ENCODE measurements around the gene DNAJC5.

DNAJC5 gene

GRCh38 chr20:63944078-63944941 lies 49.4 kb downstream of the DNAJC5 start:
- Mint-ChIP-seq H3K4me3 (no peak overlapping the region), H3K27me3 (no peaks in the 10 kb centered on the region), H3K9me3 (ENCODE audit: low read depth) (no peaks in the 10 kb centered on the region), H3K36me3 (no peaks in the 10 kb centered on the region), H3K4me1 (ENCODE audit: low read depth) (peaks cover 34% of the 10 kb centered on the region), H3K27ac (no peak overlapping the region)

- Mint-ChIP-seq H3K27ac (no peak overlapping the region), H3K27me3 (no peaks in the 10 kb centered on the region), H3K36me3 (no peaks in the 10 kb centered on the region), H3K9me3 (ENCODE audit: low read depth) (no peaks in the 10 kb centered on the region), H3K4me3 (no peak overlapping the region), H3K4me1 (ENCODE audit: low read depth) (peaks cover 40% of the 10 kb centered on the region)
Observed at GRCh38 chr20:63945031-63945658, 50.2 kb downstream of the DNAJC5 start.

- H3K27ac Mint-ChIP-seq: no peak overlapping the region
Observed at GRCh38 chr20:63945921-63946920, 51.3 kb downstream of the DNAJC5 start.

GRCh38 chr20:63946986-63947637 lies 52.2 kb downstream of the DNAJC5 start:
- H3K27me3 Mint-ChIP-seq: no peaks in the 10 kb centered on the region
- H3K36me3 Mint-ChIP-seq: no peaks in the 10 kb centered on the region
- H3K4me1 Mint-ChIP-seq (ENCODE audit: low read depth): peaks cover 36% of the 10 kb centered on the region
- H3K4me3 Mint-ChIP-seq: peak overlapping the region; percentile 89
- peak overlapping the region; percentile 79 for H3K27ac Mint-ChIP-seq
- H3K9me3 Mint-ChIP-seq (ENCODE audit: low read depth): no peaks in the 10 kb centered on the region

More at GRCh38 chr20:63945921-63946920, 51.3 kb downstream of the DNAJC5 start:
- H3K9me3 Mint-ChIP-seq (ENCODE audit: low read depth): no peaks in the 10 kb centered on the region
- H3K4me3 Mint-ChIP-seq: no peak overlapping the region
- H3K4me1 Mint-ChIP-seq (ENCODE audit: low read depth): peaks cover 38% of the 10 kb centered on the region
- H3K27me3 Mint-ChIP-seq: no peaks in the 10 kb centered on the region
- H3K36me3 Mint-ChIP-seq: no peaks in the 10 kb centered on the region

GRCh38 chr20:63947638-63948456 lies 52.9 kb downstream of the DNAJC5 start:
- Mint-ChIP-seq H3K36me3 (no peaks in the 10 kb centered on the region), H3K9me3 (ENCODE audit: low read depth) (no peaks in the 10 kb centered on the region), H3K4me1 (ENCODE audit: low read depth) (peaks cover 37% of the 10 kb centered on the region)

DNA sequence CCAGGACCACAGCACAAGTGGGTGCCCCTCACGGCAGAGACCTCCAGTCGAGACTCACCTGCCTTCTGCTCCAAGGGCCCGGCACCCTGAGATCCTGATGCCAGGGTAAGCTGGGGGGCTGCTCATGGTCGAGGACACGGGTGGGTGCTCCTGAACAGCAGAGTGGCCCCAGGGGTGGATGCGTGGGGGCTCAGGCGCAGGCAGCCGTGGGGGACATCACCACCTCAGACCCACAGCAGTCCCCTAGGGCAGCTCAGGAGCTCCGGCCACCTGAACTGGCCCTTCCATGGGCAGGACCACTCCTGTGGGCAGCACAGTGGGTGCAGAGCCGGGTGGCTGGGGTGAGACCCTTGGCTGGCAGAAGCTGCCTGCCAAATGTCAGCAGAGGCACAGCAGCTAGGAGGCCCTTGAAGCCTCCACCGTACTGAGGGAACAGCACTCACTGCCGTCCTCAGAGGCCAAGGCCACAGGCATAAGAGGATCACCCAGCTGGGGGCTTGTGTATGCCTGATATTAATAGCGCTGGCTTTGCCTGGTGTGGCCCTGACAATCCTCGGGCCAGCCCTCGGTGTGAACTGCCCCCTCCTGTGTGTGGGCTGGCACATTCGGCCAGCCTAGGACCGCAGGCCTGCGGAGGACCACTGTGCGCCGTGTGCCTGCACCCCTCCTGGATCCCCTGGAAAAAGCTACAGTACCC lies 55.9 kb downstream of the DNAJC5 start:
- Mint-ChIP-seq H3K4me3 (no peak overlapping the region), H3K36me3 (no peaks in the 10 kb centered on the region), H3K9me3 (ENCODE audit: low read depth) (no peaks in the 10 kb centered on the region), H3K27me3 (no peaks in the 10 kb centered on the region), H3K4me1 (ENCODE audit: low read depth) (peaks cover 54% of the 10 kb centered on the region), H3K27ac (no peak overlapping the region)

More at GRCh38 chr20:63947638-63948456, 52.9 kb downstream of the DNAJC5 start:
- Mint-ChIP-seq H3K27me3 (no peaks in the 10 kb centered on the region), H3K4me3 (peak overlapping the region; percentile 89), H3K27ac (peak overlapping the region; percentile 87)

GRCh38 chr20:63951398-63952209 lies 56.7 kb downstream of the DNAJC5 start:
- Mint-ChIP-seq H3K36me3 (no peaks in the 10 kb centered on the region), H3K4me3 (no peak overlapping the region), H3K27me3 (no peaks in the 10 kb centered on the region), H3K4me1 (ENCODE audit: low read depth) (peaks cover 55% of the 10 kb centered on the region), H3K9me3 (ENCODE audit: low read depth) (no peaks in the 10 kb centered on the region), H3K27ac (no peak overlapping the region)

GRCh38 chr20:63952210-63952535 lies 57.2 kb downstream of the DNAJC5 start:
- no peaks in the 10 kb centered on the region for H3K27me3 Mint-ChIP-seq

DNA sequence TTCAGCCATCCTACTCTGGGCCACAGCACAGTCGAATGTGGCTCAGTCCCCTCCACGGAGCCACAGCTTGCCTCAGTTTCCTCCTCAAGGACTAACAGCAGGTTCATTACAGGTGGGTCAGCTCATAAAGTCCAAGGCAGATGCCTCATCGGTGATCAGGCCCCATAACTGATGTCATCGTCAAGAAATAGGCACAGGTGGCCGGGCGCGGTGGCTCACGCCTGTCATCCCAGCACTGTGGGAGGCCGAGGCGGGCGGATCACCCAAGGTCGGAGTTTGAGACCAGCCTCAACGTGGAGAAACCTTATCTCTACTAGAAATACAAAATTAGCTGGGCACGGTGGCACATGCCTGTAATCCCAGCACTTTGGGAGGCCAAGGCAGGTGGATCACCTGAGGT lies 57.8 kb downstream of the DNAJC5 start:
- Mint-ChIP-seq H3K27me3 (no peaks in the 10 kb centered on the region), H3K9me3 (ENCODE audit: low read depth) (no peaks in the 10 kb centered on the region), H3K4me3 (peak overlapping the region; percentile 42), H3K36me3 (no peaks in the 10 kb centered on the region), H3K27ac (no peak overlapping the region), H3K4me1 (ENCODE audit: low read depth) (peaks cover 49% of the 10 kb centered on the region)

More at GRCh38 chr20:63952210-63952535, 57.2 kb downstream of the DNAJC5 start:
- Mint-ChIP-seq H3K4me1 (ENCODE audit: low read depth) (peaks cover 53% of the 10 kb centered on the region), H3K27ac (no peak overlapping the region), H3K9me3 (ENCODE audit: low read depth) (no peaks in the 10 kb centered on the region), H3K36me3 (no peaks in the 10 kb centered on the region), H3K4me3 (no peak overlapping the region)

GRCh38 chr20:63953764-63954429 lies 59.0 kb downstream of the DNAJC5 start:
- Mint-ChIP-seq H3K27ac (peak overlapping the region; percentile 58), H3K4me3 (peak overlapping the region; percentile 84)

DNA sequence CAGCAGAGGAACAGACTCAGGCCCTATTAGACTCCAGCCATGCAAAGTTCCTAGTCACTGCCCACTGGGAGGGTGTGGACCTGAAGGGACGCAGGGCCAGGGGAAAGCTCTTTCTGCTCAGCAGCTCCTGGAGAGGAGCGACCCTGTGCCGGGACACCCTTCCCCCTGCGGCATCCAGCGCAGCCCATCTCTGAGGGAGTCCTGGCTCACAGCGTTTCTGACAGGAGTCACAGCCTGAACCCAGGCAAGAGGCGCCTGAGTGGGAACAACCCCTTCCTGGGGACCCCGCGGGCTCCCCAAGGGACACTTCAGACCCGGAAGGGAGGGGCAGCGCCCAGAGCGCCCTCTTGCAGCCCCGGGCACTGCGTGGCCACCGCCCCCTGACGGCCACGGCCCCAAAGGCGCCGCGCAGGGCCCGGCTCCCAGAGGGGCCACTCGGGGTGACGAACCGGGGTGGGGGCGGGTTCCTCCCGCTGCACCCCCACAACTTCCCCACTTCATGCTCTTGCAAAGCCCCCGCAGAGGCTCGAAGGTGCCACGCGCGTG lies 60.4 kb downstream of the DNAJC5 start:
- no peaks in the 10 kb centered on the region for H3K36me3 Mint-ChIP-seq
- no peaks in the 10 kb centered on the region for H3K27me3 Mint-ChIP-seq
- H3K4me3 Mint-ChIP-seq: peak overlapping the region; percentile 84

More at GRCh38 chr20:63953764-63954429, 59.0 kb downstream of the DNAJC5 start:
- no peaks in the 10 kb centered on the region for H3K9me3 Mint-ChIP-seq (ENCODE audit: low read depth)
- no peaks in the 10 kb centered on the region for H3K36me3 Mint-ChIP-seq
- H3K4me1 Mint-ChIP-seq (ENCODE audit: low read depth): peaks cover 46% of the 10 kb centered on the region
- no peaks in the 10 kb centered on the region for H3K27me3 Mint-ChIP-seq

More for the DNA sequence above, 60.4 kb downstream of the DNAJC5 start:
- no peaks in the 10 kb centered on the region for H3K9me3 Mint-ChIP-seq (ENCODE audit: low read depth)
- H3K27ac Mint-ChIP-seq: no peak overlapping the region
- H3K4me1 Mint-ChIP-seq (ENCODE audit: low read depth): peaks cover 36% of the 10 kb centered on the region
